Stimulated activated CD8-positive, alpha-beta memory T cell treated with anti-CD3 and anti-CD28 coated beads, Interleukin-12 subunit alpha, Interleukin-12 subunit beta, amount 100 ng/mL, for 1 hour (primary cell): ENCODE data around the gene PDE11A.

Experiments
- DNase-seq: peaks from one replicate; pipeline ENCODE4 v3.0.0-alpha.2; 2020; ENCODE audit warnings: low read depth

PDE11A gene

GRCh38 chr2:177625744-177626650 is 446.6 kb downstream of the PDE11A start:
- no peak for DNase-seq

- no peak for DNase-seq
These were observed 450.1 kb downstream of the PDE11A start for GRCh38 chr2:177622521-177622920.

- no peak for DNase-seq
These were observed 452.6 kb downstream of the PDE11A start for GRCh38 chr2:177619986-177620385.

- DNase-seq, result no peak
These were observed 453.1 kb downstream of the PDE11A start for GRCh38 chr2:177619461-177619860.

GRCh38 chr2:177618255-177619253 is 454.0 kb downstream of the PDE11A start:
- DNase-seq, result peak; percentile 84

- DNase-seq, result no peak
These were observed 454.7 kb downstream of the PDE11A start for GRCh38 chr2:177617849-177618248.

GRCh38 chr2:177616731-177617130 is 455.8 kb downstream of the PDE11A start:
- no peak for DNase-seq

GRCh38 chr2:177616066-177616465 is 456.5 kb downstream of the PDE11A start:
- DNase-seq, result no peak

GRCh38 chr2:177612659-177613058 is 459.9 kb downstream of the PDE11A start:
- DNase-seq, result no peak

- no peak for DNase-seq
These were observed 461.2 kb downstream of the PDE11A start for GRCh38 chr2:177611310-177611886.

- no peak for DNase-seq
These were observed 461.8 kb downstream of the PDE11A start for GRCh38 chr2:177610813-177611212.

GRCh38 chr2:177606636-177607035 is 465.9 kb downstream of the PDE11A start:
- no peak for DNase-seq

- DNase-seq, result no peak
These were observed 468.1 kb downstream of the PDE11A start for GRCh38 chr2:177604271-177605065.

GRCh38 chr2:177603768-177604167 is 468.8 kb downstream of the PDE11A start:
- no peak for DNase-seq

- DNase-seq, result no peak
These were observed 469.4 kb downstream of the PDE11A start for GRCh38 chr2:177603181-177603580.

- DNase-seq, result no peak
These were observed 469.9 kb downstream of the PDE11A start for GRCh38 chr2:177602611-177603164.

- no peak for DNase-seq
These were observed 471.7 kb downstream of the PDE11A start for GRCh38 chr2:177600917-177601316.

- no peak for DNase-seq
These were observed 472.6 kb downstream of the PDE11A start for GRCh38 chr2:177599956-177600355.

- no peak for DNase-seq
These were observed 473.4 kb downstream of the PDE11A start for GRCh38 chr2:177599139-177599688.

- no peak for DNase-seq
These were observed 474.0 kb downstream of the PDE11A start for GRCh38 chr2:177598326-177599138.
